Measurements from ENCODE around the gene TWIST2.

The TWIST2 gene

GRCh38 chr2:238942726-238943300 lies 94.9 kb downstream of the TWIST2 start:
- no peak for DNase-seq

GRCh38 chr2:238943338-238944067 lies 95.6 kb downstream of the TWIST2 start:
- DNase-seq, result no peak

DNA sequence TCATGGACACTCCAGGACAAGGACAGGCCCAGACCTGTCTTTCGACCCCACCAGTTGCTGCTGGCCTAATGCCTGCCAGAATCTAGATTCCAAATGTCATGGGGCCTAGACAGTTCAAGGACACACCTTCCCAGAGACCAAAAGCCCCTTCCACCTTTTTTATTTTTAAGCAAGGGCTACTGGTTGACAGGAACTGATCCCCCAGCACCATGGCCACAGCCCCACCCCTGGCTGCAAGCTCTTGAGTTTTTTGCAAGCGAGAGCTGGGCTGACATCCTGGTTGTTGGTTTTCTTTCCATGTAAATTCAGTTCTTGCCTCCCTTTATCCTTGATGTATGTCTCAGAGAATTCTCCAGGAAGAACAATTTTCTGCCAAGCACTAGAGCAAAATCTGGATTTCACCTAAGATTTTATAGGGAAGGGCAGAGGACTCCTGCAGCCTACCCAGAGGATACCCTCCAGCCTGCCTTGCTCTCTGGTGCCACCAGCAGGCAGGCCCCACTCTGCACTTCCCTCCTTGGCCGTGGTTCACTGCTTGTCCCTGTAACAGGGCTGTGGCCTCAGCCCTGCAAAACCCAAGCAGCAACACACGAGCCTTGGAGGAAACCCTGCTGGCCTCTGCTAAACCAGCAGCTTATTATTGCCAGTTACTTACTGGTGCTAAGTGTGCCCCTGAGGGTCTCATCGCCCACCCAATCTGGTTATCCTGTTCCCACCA lies 97.7 kb downstream of the TWIST2 start:
- DNase-seq, result no peak

DNA sequence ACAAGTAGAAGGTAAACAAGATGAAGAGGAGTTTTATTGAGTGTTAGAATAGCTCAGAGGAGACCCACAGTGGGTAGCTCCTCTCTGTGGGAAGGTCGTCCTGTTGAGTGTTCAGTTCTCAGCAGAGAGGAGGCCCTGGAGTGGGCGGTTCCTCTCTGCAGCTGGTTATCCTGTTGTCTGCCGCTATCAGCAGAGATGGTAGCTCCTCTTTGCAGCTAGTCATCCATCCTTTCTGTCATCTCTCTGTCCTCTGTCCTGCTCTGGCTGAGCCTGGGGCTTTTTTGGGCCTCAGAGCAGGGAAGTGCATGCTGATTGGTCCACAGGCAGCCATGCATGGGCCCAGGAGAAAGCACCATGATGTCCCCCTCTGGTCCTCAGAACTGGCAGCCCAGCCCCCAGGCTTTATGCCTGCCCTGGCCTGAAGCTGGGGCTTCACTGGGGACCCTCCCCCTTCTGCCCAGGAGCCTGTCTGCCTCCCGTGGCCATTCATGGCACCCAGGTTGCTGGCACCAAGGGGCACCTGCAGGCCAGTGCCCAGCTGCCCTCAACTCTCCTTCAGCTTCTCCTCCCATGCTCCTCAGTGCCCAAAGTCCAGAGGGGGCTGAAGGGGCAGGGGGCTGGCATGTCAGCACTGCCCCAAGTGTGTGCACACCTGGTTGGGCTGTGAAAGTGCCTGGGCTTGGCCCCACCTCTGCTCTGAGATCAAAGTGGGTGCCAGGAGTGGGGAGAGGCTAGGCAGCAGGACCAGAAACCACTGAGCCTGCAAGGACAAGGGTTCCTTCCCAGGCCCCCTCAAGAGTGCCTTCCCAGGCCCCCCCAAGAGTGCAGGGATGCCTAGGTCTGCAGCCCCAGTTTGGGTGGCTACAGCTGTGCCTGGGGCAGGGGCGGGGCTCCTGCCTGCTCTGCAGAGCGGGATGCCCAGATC lies 98.7 kb downstream of the TWIST2 start:
- DNase-seq, result no peak

DNA sequence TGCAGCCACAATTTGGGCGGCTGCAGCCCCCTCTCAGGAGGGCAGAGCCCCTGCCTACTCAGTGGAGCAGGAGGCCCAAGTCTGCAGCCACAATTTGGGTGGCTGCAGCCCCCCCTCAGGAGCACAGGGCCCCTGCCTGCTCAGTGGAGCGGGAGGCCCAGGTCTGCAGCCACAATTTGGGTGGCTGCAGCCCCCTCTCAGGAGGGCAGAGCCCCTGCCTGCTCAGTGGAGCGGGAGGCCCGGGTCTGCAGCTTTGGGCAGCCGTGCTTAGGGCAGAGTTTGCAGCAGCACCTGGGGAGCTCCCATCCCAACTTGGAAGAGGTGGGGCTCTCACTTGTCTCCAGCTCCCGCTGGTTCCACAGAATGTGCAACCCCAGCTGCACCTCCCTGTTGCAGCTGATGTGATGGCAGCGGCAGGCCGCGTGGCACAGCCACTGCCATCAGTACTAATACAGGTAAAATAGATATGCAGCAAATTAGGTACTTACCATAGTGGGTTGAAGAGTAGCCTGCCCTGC lies 99.4 kb downstream of the TWIST2 start:
- DNase-seq, result no peak

- DNase-seq, result no peak
Observed at GRCh38 chr2:238947920-238948710, 100.2 kb downstream of the TWIST2 start.

DNA sequence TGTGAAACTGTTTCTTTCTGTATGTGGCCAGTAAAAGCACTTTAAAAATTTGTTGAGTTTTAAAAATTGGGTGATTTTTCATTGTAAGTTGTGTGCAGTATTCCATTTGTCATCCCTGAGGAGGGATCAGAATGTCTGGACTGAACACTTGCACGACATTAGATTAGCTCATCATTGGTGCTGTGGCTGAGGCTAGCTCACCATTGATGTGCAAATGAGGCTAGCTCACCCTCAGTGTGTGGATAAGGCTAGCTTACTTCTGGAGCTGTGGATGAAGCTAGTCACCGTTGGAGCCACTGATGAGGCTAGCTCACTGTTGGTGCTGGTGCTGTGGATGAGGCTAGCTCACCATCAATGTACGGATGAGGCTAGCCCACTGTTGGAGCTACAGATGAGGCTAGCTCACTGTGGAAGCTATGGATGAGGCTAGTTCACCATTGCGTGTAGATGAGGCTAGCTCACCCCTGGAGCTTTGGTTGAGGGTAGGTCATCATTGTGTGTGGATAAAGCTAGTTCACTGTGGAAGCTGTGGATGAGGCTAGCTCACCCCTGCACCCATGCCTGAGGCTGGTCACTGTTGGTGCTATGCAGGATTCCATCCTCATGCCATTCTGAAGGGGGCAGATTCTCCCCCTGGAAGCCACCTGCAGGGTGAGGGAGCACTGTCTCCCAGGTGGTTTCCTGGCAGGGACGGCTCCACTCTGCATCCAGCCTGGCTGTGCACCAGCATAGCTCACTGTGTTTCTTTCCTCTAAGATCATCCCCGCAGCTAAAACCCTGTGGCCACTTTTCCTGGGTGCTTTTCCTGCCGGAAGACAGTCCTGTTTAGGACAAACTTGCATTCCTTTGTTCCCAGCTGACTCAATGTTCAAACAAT lies 101.1 kb downstream of the TWIST2 start:
- DNase-seq, result no peak

DNA sequence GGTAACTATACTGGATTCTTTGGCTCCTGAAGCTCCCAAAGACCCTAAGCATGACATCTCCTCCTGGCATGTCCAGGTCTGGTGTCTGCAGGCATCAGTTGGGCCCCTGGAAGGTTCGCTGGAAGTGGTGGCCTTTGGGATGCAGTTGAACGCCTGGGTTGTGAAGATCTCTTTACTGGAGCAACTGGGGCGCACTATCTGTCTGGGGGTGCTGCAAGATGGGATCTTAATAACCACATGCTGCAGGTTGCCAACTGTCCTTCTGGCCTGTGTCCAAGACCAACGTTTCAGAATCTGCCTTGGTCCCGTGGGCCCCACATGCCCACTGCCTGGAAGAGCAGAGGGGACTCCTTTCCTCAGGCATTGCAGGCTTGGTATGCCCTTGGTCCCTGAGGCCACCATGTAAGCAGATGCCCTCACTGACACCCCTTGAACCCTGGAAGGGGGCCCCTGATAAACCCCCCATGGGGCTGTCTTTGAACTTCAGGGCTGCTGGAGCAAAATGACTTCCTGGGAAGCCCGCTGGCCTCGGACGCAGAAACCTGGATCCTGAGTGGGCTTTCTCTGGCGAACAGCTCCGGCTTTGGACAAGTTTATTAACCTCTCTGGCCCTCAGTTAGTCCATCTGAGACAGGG lies 101.9 kb downstream of the TWIST2 start:
- DNase-seq, result no peak

DNA sequence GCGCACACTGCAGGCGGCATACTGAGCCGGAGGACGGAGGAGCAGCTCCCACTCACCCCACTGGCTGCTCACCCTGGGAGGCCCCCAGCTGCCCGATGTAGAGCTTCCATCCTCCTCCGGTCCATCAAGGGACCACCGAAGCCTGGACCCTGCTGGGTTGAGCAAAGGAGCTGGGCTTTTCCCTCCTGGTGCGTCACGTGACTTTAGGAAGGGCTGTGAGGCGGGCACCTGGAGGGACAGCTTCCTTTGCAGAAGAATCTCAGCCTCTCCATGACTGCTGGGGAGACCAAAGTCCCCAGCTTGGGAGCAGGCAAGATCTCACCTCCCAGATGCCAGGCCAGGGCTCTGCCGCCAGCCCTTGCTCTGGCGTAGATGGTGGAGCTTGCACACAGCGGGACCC lies 102.7 kb downstream of the TWIST2 start:
- DNase-seq, result no peak

GRCh38 chr2:238952261-238952919 lies 104.5 kb downstream of the TWIST2 start:
- DNase-seq, result no peak

DNA sequence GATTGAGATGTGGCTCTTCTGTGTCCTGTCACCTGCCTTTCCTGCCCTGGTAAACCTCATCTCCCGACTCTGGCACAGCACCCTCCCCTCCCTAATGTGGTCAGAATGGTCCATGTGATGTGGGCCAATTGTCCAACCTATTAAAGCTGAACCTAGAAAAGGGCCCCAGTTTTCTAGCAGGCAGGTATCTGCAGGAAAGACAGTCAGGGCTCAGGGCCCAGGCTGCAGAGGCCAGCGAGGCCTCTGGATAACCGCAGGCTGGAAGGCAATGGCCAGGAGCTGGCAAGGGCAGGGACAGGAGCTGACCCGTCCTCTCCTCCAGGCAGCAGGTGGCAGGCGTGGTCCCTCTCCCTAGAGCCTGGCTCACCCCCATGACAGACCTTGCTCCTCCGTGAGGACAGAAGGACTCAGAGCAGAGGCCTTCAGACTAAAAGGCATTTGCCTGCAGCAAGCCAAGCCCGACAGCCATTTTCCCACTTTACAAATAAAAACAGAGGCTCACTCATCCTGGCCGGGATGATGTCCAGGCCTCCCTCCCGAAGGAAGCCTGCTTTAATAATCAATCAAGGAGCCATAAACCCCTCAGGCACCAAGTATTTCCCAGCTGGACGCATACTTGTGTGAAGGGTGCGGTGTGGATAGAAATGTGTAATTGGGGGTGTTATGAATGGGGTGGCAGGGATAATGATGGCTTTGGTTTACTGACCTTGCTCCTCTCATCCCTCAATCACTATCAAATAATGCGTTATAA lies 107.1 kb downstream of the TWIST2 start:
- no peak for DNase-seq

DNA sequence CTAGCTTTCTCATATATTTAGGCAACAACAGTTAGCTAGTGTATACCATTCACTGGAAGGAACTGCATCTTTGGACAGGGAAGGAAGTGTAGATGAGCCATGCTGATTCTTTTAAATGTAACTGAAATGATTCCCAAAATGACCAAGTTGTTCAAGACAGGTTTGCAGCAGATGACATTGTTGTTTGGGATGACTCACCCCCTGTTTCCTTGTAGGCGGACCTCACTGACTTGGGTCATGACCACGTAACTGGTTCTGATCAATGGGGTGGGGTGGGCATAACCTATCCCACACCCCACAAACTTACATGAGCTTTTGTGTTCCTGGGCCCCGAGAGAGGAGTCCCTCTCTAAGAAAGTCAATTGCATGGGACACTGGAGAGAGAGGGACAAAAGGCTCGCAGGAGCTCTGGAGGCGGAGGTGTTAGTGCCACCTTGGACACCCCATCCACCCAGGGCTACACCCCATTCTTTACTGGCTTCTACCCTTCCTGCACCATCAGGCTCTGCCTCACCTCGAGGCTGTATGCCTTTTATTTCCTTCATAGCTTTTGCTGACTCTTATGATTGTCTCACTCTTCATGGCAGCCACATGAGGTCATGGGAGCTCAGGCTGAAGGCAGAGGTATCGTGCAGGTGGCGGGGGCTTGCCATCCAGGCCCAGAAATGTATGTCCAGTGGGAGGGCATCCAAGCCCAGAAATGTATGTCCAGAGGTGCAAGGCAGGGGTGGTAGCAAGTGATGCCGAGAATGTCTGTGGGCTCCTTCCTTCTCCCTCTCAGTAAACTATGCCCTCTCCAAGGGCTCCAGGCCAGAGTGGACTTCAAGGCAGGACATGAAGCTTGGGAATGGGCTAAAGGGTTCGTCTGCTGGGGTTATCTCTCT lies 108.0 kb downstream of the TWIST2 start:
- DNase-seq, result no peak

DNA sequence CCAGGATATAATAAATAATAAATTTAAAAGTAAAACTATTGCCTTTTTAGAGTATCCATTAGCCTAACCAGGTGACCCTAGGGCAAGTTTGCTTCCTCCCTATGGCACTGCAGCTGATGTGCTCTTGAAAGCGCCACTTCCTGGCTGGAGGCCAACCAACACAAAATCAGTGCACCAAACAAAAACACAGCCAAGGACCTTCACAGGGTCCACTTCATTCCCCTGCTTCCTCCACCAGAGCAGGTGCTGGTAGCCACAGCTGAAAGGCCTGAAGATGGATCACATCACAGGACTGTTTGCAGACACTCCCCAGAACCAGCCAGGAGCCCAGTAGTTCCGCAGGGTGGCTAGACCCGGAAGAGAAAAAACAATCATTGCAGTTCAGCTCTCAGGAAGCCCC lies 108.8 kb downstream of the TWIST2 start:
- no peak for DNase-seq
